Naive thymus-derived CD4-positive, alpha-beta T cell (primary cell): Measurements from ENCODE around the gene TECPR1. TPM values are rescaled to one million over a fixed set of nuclear protein-coding genes. Genes with fewer than 3 reads are reported as not detected.
A peak's percentile ranks its signal among the peaks of the same experiment; 100 is the strongest.
"Not testable (repeated sequence)": the region's sequence is repeated elsewhere in the genome, so short reads cannot be mapped to it uniquely, and the experiment has no call there.

Experiments
- ATAC-seq: fragments of 150-1000 bp; cut with Tn5 transposase; 2 replicates; pipeline ENCODE4 v1.10.0; 2021; ENCODE audit warnings: mild to moderate bottlenecking, moderate library complexity
- CTCF ChIA-PET: fragments of 350-600 bp; sonication (Branson Sonifier 250); formaldehyde crosslinking; loops from one replicate; lab custom pipeline; 2021; ENCODE audit warnings: antibody characterized with exemption; lab: Charles Lee
- POLR2A ChIA-PET: fragments of 350-600 bp; sonication (Branson Sonifier 250); formaldehyde crosslinking; loops from one replicate; lab custom pipeline; 2021; ENCODE audit warnings: antibody characterized with exemption, inconsistent platforms; lab: Charles Lee
- DNase-seq, 9 donors: peaks; one replicate each; pipeline versions ENCODE4 v3.0.0 to v3.0.0-alpha.2; 2020 to 2022; ENCODE audit warnings: mixed read lengths in 1 of 9
- H3K27ac ChIP-seq: one replicate; pipeline ENCODE4 v1.7.0; 2013; ENCODE audit warnings: mild to moderate bottlenecking, low read depth, low read length, moderate library complexity
- H3K27me3 ChIP-seq, 2 donors: one replicate each; pipeline ENCODE4 v1.7.0; 2013; ENCODE audit warnings: low read length in 2 of 2, mild to moderate bottlenecking in 2 of 2, moderate library complexity in 2 of 2; ENCODE audit not compliant: control insufficient read depth in 2 of 2, insufficient read depth in 2 of 2
- H3K36me3 ChIP-seq, 3 experiments: 1 replicate in 2 of 3; 2 replicates in 1 of 3; pipeline ENCODE4 v1.7.0; 2013; ENCODE audit warnings: low read length in 3 of 3, mild to moderate bottlenecking in 3 of 3, moderate library complexity in 1 of 3; ENCODE audit not compliant: insufficient read depth in 3 of 3, control insufficient read depth in 2 of 3
- H3K4me1 ChIP-seq, 2 donors: one replicate each; pipeline ENCODE4 v1.7.0; 2013; ENCODE audit warnings: low read length in 2 of 2, mild to moderate bottlenecking in 2 of 2, moderate library complexity in 1 of 2; ENCODE audit not compliant: control insufficient read depth in 2 of 2, insufficient read depth in 2 of 2
- H3K4me3 ChIP-seq: 2 replicates; pipeline ENCODE4 v1.7.0; 2013; ENCODE audit warnings: mild to moderate bottlenecking, low read length
- H3K9me3 ChIP-seq, 3 experiments: 1 replicate in 2 of 3; 2 replicates in 1 of 3; pipeline ENCODE4 v1.7.0; 2013; ENCODE audit warnings: low read length in 3 of 3; ENCODE audit not compliant: control insufficient read depth in 2 of 3
- H3K27ac Mint-ChIP-seq, 9 donors: one replicate each; pipeline ENCODE4 v1.8.0; 2020 to 2022; ENCODE audit warnings: mixed read lengths in 9 of 9, mild to moderate bottlenecking in 8 of 9, moderate library complexity in 5 of 9, inconsistent platforms in 2 of 9
- H3K27me3 Mint-ChIP-seq, 5 donors: one replicate each; pipeline ENCODE4 v1.8.0; 2021 to 2022; ENCODE audit warnings: mixed read lengths in 5 of 5, mild to moderate bottlenecking in 1 of 5
- H3K36me3 Mint-ChIP-seq, 5 donors: one replicate each; pipeline ENCODE4 v1.8.0; 2020 to 2022; ENCODE audit warnings: mixed read lengths in 5 of 5, mild to moderate bottlenecking in 3 of 5, inconsistent platforms in 1 of 5
- H3K4me1 Mint-ChIP-seq, 7 donors: one replicate each; pipeline ENCODE4 v1.8.0; 2020 to 2022; ENCODE audit warnings: mixed read lengths in 7 of 7, mild to moderate bottlenecking in 3 of 7, inconsistent platforms in 1 of 7
- H3K4me3 Mint-ChIP-seq, 10 donors: one replicate each; pipeline ENCODE4 v1.8.0; 2020 to 2022; ENCODE audit warnings: mild to moderate bottlenecking in 10 of 10, mixed read lengths in 10 of 10, moderate library complexity in 6 of 10, inconsistent platforms in 2 of 10
- H3K9me3 Mint-ChIP-seq, 11 donors: one replicate each; pipeline ENCODE4 v1.8.0; 2020 to 2022; ENCODE audit warnings: mixed read lengths in 11 of 11, mild to moderate bottlenecking in 4 of 11, inconsistent platforms in 1 of 11, moderate library complexity in 1 of 11
- intact Hi-C, 2 donors: fragments of 100-400 bp; cut with micrococcal nuclease; formaldehyde crosslinking; loops; one replicate each; pipeline ENCODE4 v1.15.1; 2023
- polyA plus RNA-seq, 2 donors: library from polyadenylated mRNA; unstranded; fragments of 300-500 nt; fragmentation: Illumina TruSeq; gene quantifications; one replicate each; pipeline ENCODE4 v1.2.3, GENCODE V29; 2021
- total RNA-seq, 6 experiments: library from RNA in 5 of 6; stranded (reverse) in 5 of 6; gene quantifications; 1 replicate in 5 of 6; 2 replicates in 1 of 6; pipeline ENCODE4 v1.2.3 and lab custom pipeline; 2021 to 2026

Gene TECPR1
- total and polyA plus RNA-seq, 7 experiments from 2014 or later: 21.0 to 203 (median 119) TPM

DNA sequence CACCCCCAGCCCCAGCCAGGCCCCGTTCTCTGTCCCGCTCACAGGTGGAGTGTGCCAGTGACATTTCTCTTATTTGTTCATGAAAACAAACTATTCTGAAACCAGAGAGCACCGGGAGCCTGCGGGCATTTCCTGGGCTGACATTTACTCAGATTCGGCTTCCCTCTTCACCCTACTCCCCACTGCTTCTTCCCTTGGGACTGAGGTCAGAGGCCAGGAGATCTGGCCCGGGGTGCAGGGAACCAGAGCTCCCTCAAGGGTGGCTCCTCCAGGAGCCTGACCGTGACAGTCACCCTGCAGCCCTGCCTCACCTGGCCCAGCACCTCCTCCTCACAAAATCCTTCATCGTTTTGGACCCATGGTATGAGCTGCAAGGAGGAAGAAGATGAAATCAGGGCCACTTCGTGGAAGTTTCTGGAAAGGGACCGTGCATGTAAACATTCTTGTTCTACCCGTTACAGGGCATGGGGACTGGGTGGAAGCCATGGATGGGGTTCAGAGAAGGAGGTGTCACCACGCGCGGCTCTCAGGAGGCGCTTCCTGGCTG, 28.6 kb downstream of the TECPR1 start:
- Mint-ChIP-seq H3K9me3 (no peaks in the 10 kb centered on the region), H3K4me1 (peaks cover 9 to 16% (median 15%) of the 10 kb centered on the region in 7 donors), H3K27ac (peak overlapping the region in 2 of 9 donors; percentile 6 to 81), H3K36me3 (peaks cover 8 to 34% (median 12%) of the 10 kb centered on the region in 5 donors), H3K27me3 (no peaks in the 10 kb centered on the region), H3K4me3 (no peak overlapping the region)
- no peaks in the 10 kb centered on the region for H3K4me1 ChIP-seq
- DNase-seq (no peak), ATAC-seq (no peak)
- no peak overlapping the region for H3K4me3 ChIP-seq
- POLR2A ChIA-PET: interaction anchor here (0.7 kb wide), 1 partner anchor 11 kb away, joined by 3 read pairs; no protein-coding TSS in a partner anchor
- no peak overlapping the region for H3K27ac ChIP-seq
- CTCF ChIA-PET: no interaction called here
- H3K36me3 ChIP-seq: peaks cover 0 to 71% (median 17%) of the 10 kb centered on the region in 3 experiments
- intact Hi-C loops: no loop called here
- no peaks in the 10 kb centered on the region for H3K9me3 ChIP-seq
- H3K27me3 ChIP-seq: no peaks in the 10 kb centered on the region

DNA sequence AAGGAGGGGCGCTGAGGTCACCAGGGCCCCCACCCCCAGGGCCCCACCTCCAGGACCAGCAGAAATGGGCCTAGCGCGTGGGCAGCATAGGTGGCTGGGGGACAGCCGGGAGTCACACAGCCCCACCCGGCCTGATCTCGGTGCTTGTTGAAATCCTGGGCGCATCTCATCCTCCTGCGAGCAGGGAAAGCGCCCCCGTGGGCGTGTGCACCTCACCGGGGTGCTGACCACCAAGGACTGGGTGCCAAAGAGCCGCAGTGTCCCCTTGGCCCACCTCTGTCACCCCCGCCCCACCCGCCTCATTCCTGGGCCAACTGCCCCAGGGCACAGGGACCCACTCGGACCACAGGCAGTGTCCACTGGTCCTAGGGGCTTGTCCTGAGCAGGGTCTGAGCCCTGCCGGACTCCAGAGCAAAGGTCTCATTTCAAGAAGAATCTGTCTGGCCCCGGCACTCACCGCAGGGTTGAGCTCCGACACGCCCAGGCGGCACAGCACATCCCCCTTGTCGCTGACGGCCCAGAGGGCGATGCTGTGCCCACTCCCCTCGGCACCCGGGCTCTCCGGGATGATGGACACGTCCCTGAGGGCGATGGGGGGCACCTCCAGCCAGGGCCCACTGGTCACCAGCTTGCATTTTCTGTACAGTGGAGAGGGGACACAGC, 29.4 kb downstream of the TECPR1 start:
- Mint-ChIP-seq H3K4me1 (peaks cover 13 to 20% (median 19%) of the 10 kb centered on the region in 7 donors), H3K27me3 (no peaks in the 10 kb centered on the region), H3K9me3 (no peaks in the 10 kb centered on the region), H3K27ac (no peak overlapping the region), H3K36me3 (peaks cover 6 to 33% (median 12%) of the 10 kb centered on the region in 5 donors), H3K4me3 (no peak overlapping the region)
- intact Hi-C loops: no loop called here
- ChIA-PET CTCF (no interaction called here), POLR2A (no interaction called here)
- ATAC-seq: no peak
- peaks cover 0 to 68% (median 15%) of the 10 kb centered on the region in 3 experiments for H3K36me3 ChIP-seq
- H3K27me3 ChIP-seq: no peaks in the 10 kb centered on the region
- no peaks in the 10 kb centered on the region for H3K4me1 ChIP-seq
- H3K4me3 ChIP-seq: no peak overlapping the region
- no peaks in the 10 kb centered on the region for H3K9me3 ChIP-seq
- H3K27ac ChIP-seq: no peak overlapping the region
- DNase-seq: no peak

DNA sequence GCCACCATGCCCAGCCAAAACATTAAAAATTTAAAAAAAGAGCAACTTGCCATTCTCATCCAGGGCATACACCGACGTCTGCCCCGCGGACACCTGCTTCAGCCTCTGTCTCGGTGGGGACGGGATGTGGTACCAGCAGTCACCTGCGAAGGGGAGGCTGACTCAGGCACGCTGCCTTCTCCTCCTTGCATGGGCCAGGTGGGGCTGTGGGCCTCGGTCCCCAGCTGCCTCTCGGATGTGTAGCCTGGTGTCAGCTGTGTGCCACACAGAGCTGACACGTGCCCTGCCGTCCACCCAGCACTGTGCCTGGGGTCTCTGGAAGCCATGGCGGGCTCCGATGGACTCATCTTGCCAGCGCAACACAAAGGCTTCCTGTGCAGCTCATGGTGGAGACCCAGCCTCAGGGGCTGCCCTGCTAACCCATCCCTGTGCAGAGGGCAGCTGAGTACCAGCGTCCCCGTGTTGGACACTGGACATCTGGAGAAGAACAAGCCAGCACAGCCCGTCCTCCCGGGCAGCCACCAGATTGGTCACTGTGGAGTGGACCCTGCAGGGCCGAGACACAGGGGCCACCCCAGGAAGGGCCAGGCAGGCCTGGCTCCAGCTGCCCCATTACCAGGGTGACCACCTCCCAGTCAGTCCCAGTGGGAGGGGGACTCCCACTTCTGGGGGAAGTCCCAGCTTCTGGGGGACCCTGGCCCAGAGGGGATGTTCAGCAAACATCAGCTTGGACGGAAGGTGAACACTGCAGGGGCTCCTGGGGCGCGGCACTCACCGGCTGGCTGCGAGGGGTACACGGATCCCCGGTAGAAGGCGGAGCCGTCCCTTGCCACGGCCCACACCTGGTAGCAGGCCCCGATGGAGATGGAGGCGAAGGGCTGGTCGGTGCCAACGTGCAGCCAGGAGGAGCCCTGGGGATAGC, 30.2 kb downstream of the TECPR1 start:
- intact Hi-C loops: no loop called here
- Histone ChIP-seq H3K4me3 (no peak overlapping the region), H3K36me3 (peaks cover 0 to 69% (median 15%) of the 10 kb centered on the region in 3 experiments), H3K4me1 (no peaks in the 10 kb centered on the region), H3K9me3 (no peaks in the 10 kb centered on the region), H3K27me3 (no peaks in the 10 kb centered on the region), H3K27ac (no peak overlapping the region)
- ChIA-PET CTCF (no interaction called here), POLR2A (no interaction called here)
- no peak overlapping the region for H3K4me3 Mint-ChIP-seq
- peak overlapping the region in 1 of 9 donors; percentile 14 for H3K27ac Mint-ChIP-seq
- peaks cover 6 to 33% (median 12%) of the 10 kb centered on the region in 5 donors for H3K36me3 Mint-ChIP-seq
- DNase-seq (no peak), ATAC-seq (peak; percentile 8)
- no peaks in the 10 kb centered on the region for H3K27me3 Mint-ChIP-seq
- no peaks in the 10 kb centered on the region for H3K9me3 Mint-ChIP-seq
- peaks cover 13 to 20% (median 19%) of the 10 kb centered on the region in 7 donors for H3K4me1 Mint-ChIP-seq

DNA sequence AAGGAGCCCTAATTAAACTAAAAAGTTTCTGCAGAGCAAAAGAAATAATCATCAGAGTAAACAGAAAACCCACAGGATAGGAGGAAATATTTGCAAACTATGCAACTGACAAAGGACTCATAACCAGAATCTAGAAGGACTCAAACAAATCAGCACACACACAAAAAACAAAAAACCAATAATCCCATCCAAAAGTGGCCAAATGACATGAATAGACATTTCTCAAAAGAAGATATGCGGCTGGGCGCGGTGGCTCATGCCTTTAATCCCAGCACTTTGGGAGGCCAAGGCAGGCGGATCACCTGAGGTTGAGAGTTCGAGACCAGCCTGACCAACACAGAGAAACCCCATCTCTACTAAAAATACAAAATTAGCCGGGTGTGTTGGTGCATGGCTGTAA, 32.6 kb downstream of the TECPR1 start:
- Mint-ChIP-seq H3K27ac (peak overlapping the region in 7 of 9 donors; percentile 48 to 86 (median 70)), H3K4me1 (peaks cover 13 to 20% (median 17%) of the 10 kb centered on the region in 7 donors), H3K36me3 (peaks cover 3 to 32% (median 8%) of the 10 kb centered on the region in 5 donors), H3K4me3 (peak overlapping the region in 6 of 10 donors; percentile 5 to 60 (median 14))
- DNase-seq, H3K4me1 ChIP-seq, CTCF ChIA-PET, POLR2A ChIA-PET, ATAC-seq, H3K9me3 Mint-ChIP-seq, intact Hi-C loops, H3K27me3 Mint-ChIP-seq, H3K27ac ChIP-seq, H3K27me3 ChIP-seq, H3K9me3 ChIP-seq, H3K4me3 ChIP-seq: not testable (repeated sequence)
- peaks cover 0 to 53% (median 7%) of the 10 kb centered on the region in 3 experiments for H3K36me3 ChIP-seq

DNA sequence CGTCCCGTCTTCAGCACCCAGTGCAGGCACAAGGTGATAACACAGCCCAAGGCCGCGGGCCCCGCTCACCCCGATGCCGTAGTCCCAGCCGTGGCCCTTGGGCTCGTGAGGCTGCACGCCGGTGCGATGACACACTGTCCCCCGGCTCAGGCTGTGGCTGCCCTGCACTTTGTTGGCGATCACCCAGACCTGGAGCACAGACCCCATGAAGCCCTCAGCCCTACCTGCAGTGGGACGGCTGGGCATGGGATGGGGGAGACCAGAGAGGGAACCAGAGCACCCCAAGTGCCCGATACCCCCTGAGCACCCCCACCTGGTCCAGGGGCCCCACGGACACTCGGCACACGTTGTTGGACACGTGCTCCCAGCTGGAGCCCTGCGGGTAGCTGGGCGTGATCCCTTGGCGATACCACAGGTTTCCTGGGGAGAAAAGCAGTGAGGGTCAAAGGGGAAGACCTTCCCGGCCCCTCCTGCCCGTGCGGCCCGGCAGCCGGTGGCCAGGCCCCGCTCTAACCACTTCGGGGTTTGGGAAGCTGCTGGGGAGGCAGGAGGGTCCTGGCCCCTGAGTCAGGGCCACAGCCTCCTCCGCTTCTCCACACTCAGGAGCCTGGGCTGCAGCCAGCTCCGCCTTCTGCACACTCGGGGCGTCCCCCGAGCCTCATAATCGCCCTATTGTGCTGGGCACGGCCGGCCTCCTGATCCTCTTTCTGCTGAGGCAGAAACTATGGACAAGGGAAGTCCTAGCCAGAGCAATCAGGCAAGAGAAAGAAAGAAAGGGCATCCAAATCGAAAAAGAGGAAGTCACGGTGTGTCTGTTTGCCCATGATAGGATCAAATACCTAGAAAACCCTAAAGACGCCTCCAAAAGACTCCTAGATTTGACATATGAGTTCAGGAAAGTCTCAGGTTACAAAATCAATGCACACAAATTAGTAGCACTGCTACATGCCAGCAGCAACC, 34.1 kb downstream of the TECPR1 start:
- CTCF ChIA-PET: no interaction called here
- Mint-ChIP-seq H3K4me1 (peaks cover 13 to 25% (median 19%) of the 10 kb centered on the region in 7 donors), H3K9me3 (no peaks in the 10 kb centered on the region), H3K27me3 (no peaks in the 10 kb centered on the region), H3K4me3 (peak overlapping the region in 8 of 10 donors; percentile 5 to 69 (median 42)), H3K36me3 (peaks cover 3 to 32% (median 8%) of the 10 kb centered on the region in 5 donors), H3K27ac (peak overlapping the region in 8 of 9 donors; percentile 48 to 87 (median 76))
- H3K9me3 ChIP-seq: no peaks in the 10 kb centered on the region
- DNase-seq (no peak), ATAC-seq (peak; percentile 9)
- no peaks in the 10 kb centered on the region for H3K4me1 ChIP-seq
- POLR2A ChIA-PET: no interaction called here
- H3K27ac ChIP-seq: peak overlapping the region; percentile 34
- intact Hi-C loops: no loop called here
- H3K4me3 ChIP-seq: no peak overlapping the region
- H3K36me3 ChIP-seq: peaks cover 0 to 41% (median 7%) of the 10 kb centered on the region in 3 experiments
- no peaks in the 10 kb centered on the region for H3K27me3 ChIP-seq
